GM18951 (cell line): Measurements from ENCODE around the gene INTS11.

ENCODE experiments used
- POLR2A ChIP-seq: IDR thresholded peaks from 4 replicates; pipeline ENCODE4 v1.6.1; 2011; ENCODE audit warnings: mild to moderate bottlenecking; ENCODE audit not compliant: insufficient read length, insufficient read depth; ENCODE audit errors: extremely low read depth
- in situ Hi-C: fragments of 300-500 bp; cut with MboI; formaldehyde crosslinking; loops from one replicate; pipeline ENCODE4 v1.12.0; 2022; ENCODE audit warnings: low sequenced_read_pairs, mixed read lengths, inconsistent platforms; ENCODE audit not compliant: unreplicated experiment

Gene INTS11

GRCh38 chr1:1294250-1294890 lies 30.1 kb downstream of the INTS11 start:
- in situ Hi-C loops, result no loop called here

GRCh38 chr1:1293263-1294249 lies 30.9 kb downstream of the INTS11 start:
- TF ChIP-seq POLR2A, result no peak
- in situ Hi-C loops, result no loop called here

More at GRCh38 chr1:1294250-1294890, 30.1 kb downstream of the INTS11 start:
- no peak for TF ChIP-seq POLR2A

GRCh38 chr1:1292851-1293250 lies 31.6 kb downstream of the INTS11 start:
- in situ Hi-C loops, result no loop called here
- no peak for TF ChIP-seq POLR2A

GRCh38 chr1:1292442-1292779 lies 32.0 kb downstream of the INTS11 start:
- in situ Hi-C loops, result no loop called here
- no peak for TF ChIP-seq POLR2A

- no peak for TF ChIP-seq POLR2A
- in situ Hi-C loops, result no loop called here
Observed at GRCh38 chr1:1291548-1292441, 32.7 kb downstream of the INTS11 start.

- no peak for TF ChIP-seq POLR2A
- in situ Hi-C loops, result no loop called here
Observed at GRCh38 chr1:1291023-1291528, 33.4 kb downstream of the INTS11 start.

GRCh38 chr1:1290238-1290731 lies 34.2 kb downstream of the INTS11 start:
- no peak for TF ChIP-seq POLR2A
- in situ Hi-C loops, result no loop called here

GRCh38 chr1:1287288-1288110 lies 37.0 kb downstream of the INTS11 start:
- in situ Hi-C loops, result no loop called here
- TF ChIP-seq POLR2A, result no peak

GRCh38 chr1:1286313-1287261 lies 37.9 kb downstream of the INTS11 start:
- no peak for TF ChIP-seq POLR2A
- in situ Hi-C loops, result no loop called here

GRCh38 chr1:1285611-1286311 lies 38.7 kb downstream of the INTS11 start:
- no peak for TF ChIP-seq POLR2A
- in situ Hi-C loops, result no loop called here
